Astrocyte of the hippocampus (primary cell): Measurements from ENCODE around the gene C9orf78.

Experiments
- DNase-seq: peaks from one replicate; pipeline ENCODE4 v3.0.0; 2011; ENCODE audit warnings: low read depth, low spot score

Gene C9orf78

GRCh38 chr9:129868023-129868871, 33.2 kb upstream of the C9orf78 start:
- no peak for DNase-seq

DNA sequence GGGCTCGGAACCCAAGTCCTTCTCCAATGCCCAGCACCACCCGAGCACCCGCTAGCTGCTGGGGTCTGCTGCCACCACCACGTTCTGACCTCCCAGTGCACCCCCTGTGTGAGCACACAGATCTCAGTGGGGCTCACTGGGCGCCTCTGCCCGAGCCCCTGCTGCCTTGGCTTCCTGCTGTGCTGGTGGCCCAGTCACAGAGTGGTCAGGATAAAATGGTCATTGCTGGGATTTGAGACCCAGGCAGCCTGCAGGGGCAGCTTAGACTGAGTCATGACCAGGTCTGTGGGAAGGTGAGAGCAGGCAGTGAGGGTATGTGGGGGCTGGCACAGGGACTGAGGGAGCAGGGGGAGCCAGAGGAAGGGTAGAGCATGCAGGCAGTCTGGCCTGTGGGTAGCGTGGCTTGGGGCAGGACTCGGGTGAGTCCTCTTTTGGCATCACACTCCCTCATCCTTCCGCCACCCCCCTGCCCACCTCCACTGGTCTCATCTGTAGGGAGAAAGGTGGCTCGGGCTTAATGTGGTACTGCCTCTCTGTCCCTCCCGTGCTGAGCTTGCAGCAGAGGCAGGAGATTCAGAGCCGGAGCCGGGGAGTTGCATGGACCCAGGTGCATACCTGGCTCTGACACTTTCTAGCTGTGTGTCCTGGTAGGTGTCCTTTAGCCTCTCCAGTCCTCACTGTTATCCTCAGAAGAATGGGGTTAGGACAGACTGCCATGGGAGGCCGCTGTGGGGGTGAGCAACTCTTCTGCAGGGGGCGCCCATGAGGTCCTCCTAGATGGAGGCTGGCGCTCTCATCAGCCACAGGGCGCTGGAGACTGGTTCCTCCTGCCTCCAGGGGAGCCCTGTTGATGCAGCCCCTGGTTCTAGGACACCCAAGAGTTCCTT, 32.3 kb upstream of the C9orf78 start:
- DNase-seq = no peak

- DNase-seq = no peak
Observed at GRCh38 chr9:129866394-129867135, 31.5 kb upstream of the C9orf78 start.

GRCh38 chr9:129865668-129866320, 30.7 kb upstream of the C9orf78 start:
- no peak for DNase-seq

DNA sequence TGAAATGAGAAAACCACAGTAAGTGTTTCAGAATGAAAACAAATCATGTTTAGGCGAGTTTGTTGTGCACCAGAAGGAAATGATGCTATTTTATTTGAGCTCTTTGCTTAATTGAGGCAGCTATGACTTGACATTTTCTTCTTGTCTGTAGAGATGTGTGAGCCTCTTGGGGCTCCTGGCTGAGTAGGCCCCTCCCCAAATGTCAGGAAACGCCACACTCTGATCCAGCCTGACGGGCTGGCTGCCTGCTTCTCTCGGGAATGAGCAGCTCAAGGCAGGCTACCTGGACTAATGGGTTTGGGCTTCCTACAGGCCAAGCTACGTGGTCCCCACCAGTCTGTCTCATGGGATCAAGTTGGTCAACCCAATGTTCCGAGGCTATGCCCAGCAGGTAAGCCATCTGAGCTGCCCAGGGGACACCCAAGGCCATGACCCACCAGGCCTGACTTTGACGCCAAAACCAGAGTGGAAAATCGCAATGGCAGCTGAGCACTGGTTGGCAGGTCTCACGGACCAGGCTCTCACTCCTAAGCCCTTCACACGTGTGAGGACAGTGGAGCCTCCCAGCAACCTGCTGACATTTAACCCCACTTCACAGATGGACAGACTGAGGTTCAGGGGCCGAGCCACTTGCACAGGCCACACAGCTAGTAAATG, 30.0 kb upstream of the C9orf78 start:
- DNase-seq = no peak

- DNase-seq = peak; percentile 75
Observed at GRCh38 chr9:129863059-129863690, 28.1 kb upstream of the C9orf78 start.

GRCh38 chr9:129861447-129861827, 26.4 kb upstream of the C9orf78 start:
- DNase-seq = no peak

DNA sequence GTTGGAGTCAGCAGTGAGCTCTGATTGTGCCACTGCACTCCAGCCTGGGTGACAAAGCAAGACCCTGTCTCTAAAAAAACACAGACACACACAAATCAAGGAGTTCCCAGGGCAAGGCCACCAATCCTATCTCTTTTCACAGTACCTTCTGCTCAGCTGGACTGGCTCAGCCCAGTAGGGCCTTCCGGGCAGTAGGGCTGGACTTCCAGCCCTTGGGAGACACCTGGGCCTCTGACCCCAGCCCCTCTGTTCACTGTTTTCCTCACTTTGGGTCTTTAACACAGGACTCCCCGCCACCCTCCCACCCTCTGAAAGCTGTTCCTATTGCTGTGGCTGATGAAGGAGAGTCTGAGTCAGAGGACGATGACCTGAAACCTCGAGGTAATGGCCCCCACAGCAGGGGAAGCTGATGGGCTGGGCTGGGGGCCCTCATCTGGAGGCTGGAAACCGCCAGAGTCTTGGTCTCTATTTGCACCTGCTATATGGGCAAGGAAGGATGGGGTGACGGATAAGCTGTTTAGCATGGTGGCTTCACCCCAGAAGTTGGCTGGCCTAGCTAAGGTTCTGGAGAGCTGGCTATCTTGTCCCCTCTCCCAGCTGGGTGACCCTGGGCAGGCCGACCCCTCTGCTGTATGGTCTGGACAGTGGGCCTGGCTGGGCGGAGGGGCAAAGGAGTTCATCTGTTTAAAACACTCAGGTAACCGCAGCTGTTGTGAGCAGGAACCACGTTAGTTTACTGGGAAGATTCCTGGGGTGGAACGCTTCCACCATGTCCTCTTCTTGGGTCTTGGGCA, 25.8 kb upstream of the C9orf78 start:
- no peak for DNase-seq

DNA sequence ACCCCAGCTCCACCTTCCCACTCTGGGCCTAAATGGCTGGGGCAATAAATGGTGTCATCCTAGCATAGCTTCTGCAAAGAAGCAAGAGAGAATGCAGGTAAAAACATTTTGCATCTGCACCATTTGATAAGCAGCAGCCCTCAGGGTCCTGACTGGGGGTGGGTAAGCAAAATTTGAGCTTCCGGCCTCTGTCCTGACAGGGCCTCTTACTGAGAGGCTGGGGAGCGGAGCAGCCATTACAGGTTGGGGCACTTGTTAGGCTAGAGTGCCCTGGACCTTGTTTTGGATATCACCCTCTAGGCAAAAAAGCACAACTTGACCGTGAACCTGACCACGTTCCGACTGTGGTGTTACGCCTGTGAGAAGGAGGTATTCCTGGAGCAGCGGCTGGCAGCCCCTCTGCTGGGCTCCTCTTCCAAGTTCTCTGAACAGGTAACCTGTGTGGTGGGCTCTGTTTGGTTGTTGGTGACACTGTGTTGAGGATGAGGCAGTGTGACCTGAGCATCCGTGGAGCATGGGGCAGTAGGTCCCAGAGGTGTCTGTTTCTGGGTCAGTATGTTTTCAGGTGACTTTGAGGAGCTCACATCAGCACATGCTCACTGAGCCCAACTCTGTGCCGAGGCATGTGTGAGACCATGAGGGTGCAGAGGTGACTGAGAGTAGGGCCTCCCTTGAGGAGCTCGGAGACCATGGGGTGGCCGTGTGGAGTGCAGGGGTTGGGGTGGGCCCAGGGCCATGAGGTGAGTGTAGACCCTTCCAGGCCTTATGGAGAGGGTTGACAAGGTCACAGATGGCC, 23.3 kb upstream of the C9orf78 start:
- DNase-seq = no peak

GRCh38 chr9:129857207-129857606, 22.1 kb upstream of the C9orf78 start:
- no peak for DNase-seq

DNA sequence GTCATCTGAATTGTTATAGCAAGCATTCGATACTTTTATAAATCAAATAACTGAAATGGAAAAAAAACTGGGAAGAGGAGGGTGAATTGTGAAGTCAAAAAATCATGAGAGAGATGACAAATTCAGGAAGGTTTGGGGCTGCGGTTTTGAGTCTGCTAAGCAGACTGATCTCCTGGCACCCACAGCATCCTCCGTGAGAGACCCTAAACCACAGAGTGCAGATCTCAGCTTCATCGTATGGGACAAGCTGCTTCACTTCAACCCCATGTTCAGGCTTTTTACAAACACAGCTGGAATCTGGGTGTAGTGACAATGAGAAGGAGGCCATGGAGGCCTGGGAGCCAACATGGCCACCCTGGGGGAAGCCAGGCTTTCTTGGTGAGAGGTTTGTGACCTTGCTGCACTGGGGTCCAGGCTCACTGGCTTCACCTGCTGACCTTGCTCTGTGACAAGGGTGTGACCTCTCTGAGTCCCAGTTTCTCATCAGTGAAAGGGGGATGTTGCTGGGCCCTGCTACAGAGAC, 19.6 kb upstream of the C9orf78 start:
- no peak for DNase-seq

GRCh38 chr9:129853614-129854013, 18.5 kb upstream of the C9orf78 start:
- no peak for DNase-seq

GRCh38 chr9:129852579-129852978, 17.5 kb upstream of the C9orf78 start:
- DNase-seq = no peak

- no peak for DNase-seq
Observed at GRCh38 chr9:129851821-129852220, 16.7 kb upstream of the C9orf78 start.

DNA sequence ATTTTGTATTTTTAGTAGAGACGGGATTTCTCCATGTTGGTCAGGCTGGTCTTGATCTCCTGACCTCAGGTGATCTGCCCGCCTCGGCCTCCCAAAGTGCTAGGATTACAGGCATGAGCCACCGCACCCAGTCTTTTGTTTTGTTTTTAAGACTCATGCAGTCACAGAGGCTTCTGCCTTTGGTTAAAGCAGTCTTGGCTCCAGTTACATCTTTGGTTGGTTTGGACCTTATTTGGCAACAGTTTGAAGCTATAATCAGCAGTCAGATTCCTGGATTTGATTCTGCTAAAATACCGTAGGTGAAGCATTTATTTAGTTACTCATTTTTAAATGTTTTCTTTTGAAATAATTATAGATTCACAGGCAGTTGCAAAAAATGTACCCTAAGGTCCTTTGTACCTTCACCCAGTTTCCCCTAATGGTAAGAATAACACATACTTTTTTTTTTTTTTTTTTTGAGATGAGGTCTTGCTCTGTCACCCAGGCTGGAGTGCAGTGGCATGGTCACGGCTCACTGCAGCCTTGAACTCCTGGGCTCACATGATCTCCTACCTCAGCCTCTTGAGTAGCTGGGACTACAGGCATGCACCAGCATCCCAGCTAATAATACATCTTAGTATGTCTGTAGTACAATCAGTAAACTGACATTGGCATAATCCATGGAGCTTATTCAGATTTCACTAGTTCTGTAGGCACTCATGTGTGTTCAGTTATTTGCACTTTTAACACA, 15.9 kb upstream of the C9orf78 start:
- DNase-seq = peak; percentile 52

DNA sequence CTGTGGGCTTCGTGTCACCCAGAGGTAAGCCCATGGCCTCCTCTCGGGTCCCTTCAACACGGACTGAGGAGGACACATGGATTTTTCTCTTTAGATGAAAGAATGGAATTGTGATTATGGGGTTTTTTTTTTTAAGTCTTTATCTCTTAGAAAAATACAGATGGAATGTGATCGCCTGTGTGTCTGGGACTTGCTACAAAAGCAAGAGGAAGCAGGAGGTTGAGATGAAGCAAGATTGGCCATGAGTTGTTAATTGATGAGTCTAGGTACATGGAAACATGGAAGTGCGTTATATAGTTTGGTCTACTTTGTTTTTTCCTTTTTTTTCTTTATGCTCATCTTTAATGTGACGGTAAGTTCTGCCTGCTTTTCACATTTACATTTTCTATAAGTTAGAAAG, 14.8 kb upstream of the C9orf78 start:
- DNase-seq = no peak

- DNase-seq = no peak
Observed at GRCh38 chr9:129848712-129849441, 13.8 kb upstream of the C9orf78 start.
